ENCODE results near the gene SH3TC2. TPM values are rescaled to one million over a fixed set of nuclear protein-coding genes. Genes with fewer than 3 reads are reported as not detected.

The SH3TC2 gene
- total RNA-seq, 1 experiment from 2014 or later: 32.0 TPM

DNA sequence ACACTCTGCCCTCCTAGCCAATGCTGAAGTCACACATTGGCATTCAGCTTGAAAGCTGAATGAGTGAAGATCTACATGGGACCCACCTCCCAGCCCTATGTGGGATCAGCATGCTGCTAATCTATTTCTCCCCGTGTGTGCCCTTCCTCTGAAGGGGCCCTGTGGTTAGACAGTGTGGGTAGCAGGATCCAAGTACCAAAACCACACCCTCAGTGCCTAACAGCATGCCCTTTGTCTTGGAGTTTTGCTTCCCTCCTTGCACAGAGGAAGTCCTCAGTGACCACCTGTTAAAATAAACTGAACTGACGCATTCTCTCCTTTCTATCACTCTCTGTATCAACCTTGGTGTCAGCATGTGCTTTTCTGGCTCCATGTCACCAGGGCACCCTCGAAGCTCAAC is 25.0 kb downstream of the SH3TC2 start:
- TF ChIP-seq EZH2 (IDR thresholded peaks at IDR 0.05; ENCODE audit: low read length, unreplicated experiment) (no peak), EZH2phosphoT487 (IDR thresholded peaks at IDR 0.05; ENCODE audit: borderline replicate concordance, low read length) (no peak)
- TF ChIP-seq, protein P1, sequence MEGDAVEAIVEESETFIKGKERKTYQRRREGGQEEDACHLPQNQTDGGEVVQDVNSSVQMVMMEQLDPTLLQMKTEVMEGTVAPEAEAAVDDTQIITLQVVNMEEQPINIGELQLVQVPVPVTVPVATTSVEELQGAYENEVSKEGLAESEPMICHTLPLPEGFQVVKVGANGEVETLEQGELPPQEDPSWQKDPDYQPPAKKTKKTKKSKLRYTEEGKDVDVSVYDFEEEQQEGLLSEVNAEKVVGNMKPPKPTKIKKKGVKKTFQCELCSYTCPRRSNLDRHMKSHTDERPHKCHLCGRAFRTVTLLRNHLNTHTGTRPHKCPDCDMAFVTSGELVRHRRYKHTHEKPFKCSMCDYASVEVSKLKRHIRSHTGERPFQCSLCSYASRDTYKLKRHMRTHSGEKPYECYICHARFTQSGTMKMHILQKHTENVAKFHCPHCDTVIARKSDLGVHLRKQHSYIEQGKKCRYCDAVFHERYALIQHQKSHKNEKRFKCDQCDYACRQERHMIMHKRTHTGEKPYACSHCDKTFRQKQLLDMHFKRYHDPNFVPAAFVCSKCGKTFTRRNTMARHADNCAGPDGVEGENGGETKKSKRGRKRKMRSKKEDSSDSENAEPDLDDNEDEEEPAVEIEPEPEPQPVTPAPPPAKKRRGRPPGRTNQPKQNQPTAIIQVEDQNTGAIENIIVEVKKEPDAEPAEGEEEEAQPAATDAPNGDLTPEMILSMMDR (conservative IDR thresholded peaks at IDR 0.05; ENCODE audit: low read depth, low read length): no peak
- Histone ChIP-seq H3K27ac (ENCODE audit: low read length) (peak overlapping the region; percentile 33), H3K79me2 (ENCODE audit: low read length) (no peaks in the 10 kb centered on the region), H3K4me3 (ENCODE audit: low read length) (no peak overlapping the region), H3K4me2 (ENCODE audit: low read length) (0 out of 2 replicates have a peak overlapping the region, but pooled peaks have one; percentile 7), H3K9me2 (replicated peaks; ENCODE audit: low read length) (no peaks in the 10 kb centered on the region), H3F3A (ENCODE audit: low read length, unreplicated experiment) (no peaks in the 10 kb centered on the region), H3K36me3 (ENCODE audit: low read depth, low read length) (peaks cover 27% of the 10 kb centered on the region; the same call in 1 of the 2 replicates), H3K9ac (ENCODE audit: low read length) (no peak overlapping the region; the same call in 1 of the 2 replicates), H3K27me3 (ENCODE audit: low read length) (no peaks in the 10 kb centered on the region), H4K20me1 (ENCODE audit: low read length) (no peaks in the 10 kb centered on the region), H3K9me3 (ENCODE audit: low read length) (no peaks in the 10 kb centered on the region), H3K4me1 (ENCODE audit: insufficient read depth, low read length) (peaks cover 37% of the 10 kb centered on the region), H2AFZ (ENCODE audit: low read length) (no peak overlapping the region)
- no TSS peak for BruUV-seq (replicated peaks)
- DNase-seq (peak; percentile 40), ATAC-seq (no peak; the same call in 1 of the 2 replicates)
- ChIA-PET POLR2A (ENCODE audit: unreplicated experiment) (no interaction called here), CTCF (interaction anchor here (0.7 to 6.3 kb wide), 2 partner anchors 77 to 234 kb away, joined by 4 to 157 read pairs; no protein-coding TSS in a partner anchor)
- intact Hi-C loops (cut with micrococcal nuclease): no loop called here

- H3K9me3 ChIP-seq (ENCODE audit: low read length): no peaks in the 10 kb centered on the region
- DNase-seq (peak; percentile 81), ATAC-seq (peak; percentile 38)
- BruUV-seq (replicated peaks): no TSS peak
- no peaks in the 10 kb centered on the region for H3K27me3 ChIP-seq (ENCODE audit: low read length)
- peak overlapping the region; percentile 33 for H3K27ac ChIP-seq (ENCODE audit: low read length)
- ChIA-PET CTCF (interaction anchor here (0.7 to 6.3 kb wide), 8 partner anchors 16 to 304 kb away, joined by 4 to 157 read pairs (median 13); no protein-coding TSS in a partner anchor), POLR2A (ENCODE audit: unreplicated experiment) (interaction anchor here (0.9 kb wide), 1 partner anchor 211 kb away, joined by 3 read pairs; no protein-coding TSS in a partner anchor)
- H3K4me1 ChIP-seq (ENCODE audit: insufficient read depth, low read length): peaks cover 37% of the 10 kb centered on the region
- intact Hi-C loops (cut with micrococcal nuclease): no loop called here
- H4K20me1 ChIP-seq (ENCODE audit: low read length): no peaks in the 10 kb centered on the region
- H2AFZ ChIP-seq (ENCODE audit: low read length): no peak overlapping the region
- H3K4me3 ChIP-seq (ENCODE audit: low read length): no peak overlapping the region
- peak overlapping the region; percentile 7; the same call in 1 of the 2 replicates for H3K4me2 ChIP-seq (ENCODE audit: low read length)
- no peak overlapping the region; the same call in 1 of the 2 replicates for H3K9ac ChIP-seq (ENCODE audit: low read length)
- no peaks in the 10 kb centered on the region for H3F3A ChIP-seq (ENCODE audit: low read length, unreplicated experiment)
- no peaks in the 10 kb centered on the region for H3K9me2 ChIP-seq (replicated peaks; ENCODE audit: low read length)
- no peak for TF ChIP-seq EZH2 (IDR thresholded peaks at IDR 0.05; ENCODE audit: low read length, unreplicated experiment)
- TF ChIP-seq, protein P1 (conservative IDR thresholded peaks at IDR 0.05; ENCODE audit: low read depth, low read length): no peak
- no peak for TF ChIP-seq EZH2phosphoT487 (IDR thresholded peaks at IDR 0.05; ENCODE audit: borderline replicate concordance, low read length)
- H3K79me2 ChIP-seq (ENCODE audit: low read length): no peaks in the 10 kb centered on the region
- peaks cover 20% of the 10 kb centered on the region; the same call in 1 of the 2 replicates for H3K36me3 ChIP-seq (ENCODE audit: low read depth, low read length)
Measured at GRCh38 chr5:149036970-149037369, 25.9 kb downstream of the SH3TC2 start.

DNA sequence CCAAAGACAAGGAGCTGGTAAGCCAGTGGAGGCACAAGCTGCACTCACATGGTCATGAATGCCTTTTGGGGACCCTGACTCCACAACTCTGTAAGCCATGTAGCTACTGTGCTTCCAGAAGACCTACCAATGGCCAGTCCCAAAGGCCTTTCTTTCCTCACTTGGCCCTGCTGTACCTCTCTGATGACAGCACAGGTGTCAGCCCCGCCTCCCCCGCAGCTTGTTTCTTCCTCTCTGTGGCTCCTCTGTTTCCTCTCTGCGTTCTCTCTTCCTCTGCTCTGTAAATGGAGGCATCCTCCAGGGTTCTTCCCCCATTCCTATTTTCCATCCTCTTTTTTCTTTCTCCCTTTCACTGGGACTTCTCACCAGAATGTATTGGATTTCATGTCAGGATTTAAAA is 26.7 kb downstream of the SH3TC2 start:
- ChIA-PET POLR2A (ENCODE audit: unreplicated experiment) (interaction anchor here (0.7 to 0.9 kb wide), 2 partner anchors 78 to 210 kb away, joined by 3 to 4 read pairs; no protein-coding TSS in a partner anchor), CTCF (interaction anchor here (0.8 to 6.3 kb wide), 12 partner anchors 17 to 304 kb away, joined by 3 to 157 read pairs (median 10); partner anchors contain the start of gene SH3TC2)
- BruUV-seq (replicated peaks): no TSS peak
- no peaks in the 10 kb centered on the region for H3K9me2 ChIP-seq (replicated peaks; ENCODE audit: low read length)
- peaks cover 37% of the 10 kb centered on the region for H3K4me1 ChIP-seq (ENCODE audit: insufficient read depth, low read length)
- no peak for TF ChIP-seq EZH2 (IDR thresholded peaks at IDR 0.05; ENCODE audit: low read length, unreplicated experiment)
- no peak for TF ChIP-seq EZH2phosphoT487 (IDR thresholded peaks at IDR 0.05; ENCODE audit: borderline replicate concordance, low read length)
- TF ChIP-seq, protein P1 (conservative IDR thresholded peaks at IDR 0.05; ENCODE audit: low read depth, low read length): no peak
- H3K79me2 ChIP-seq (ENCODE audit: low read length): no peaks in the 10 kb centered on the region
- H4K20me1 ChIP-seq (ENCODE audit: low read length): no peaks in the 10 kb centered on the region
- H3K9ac ChIP-seq (ENCODE audit: low read length): no peak overlapping the region
- ATAC-seq (no peak), DNase-seq (no peak)
- no peaks in the 10 kb centered on the region for H3K9me3 ChIP-seq (ENCODE audit: low read length)
- H3K4me2 ChIP-seq (ENCODE audit: low read length): no peak overlapping the region
- intact Hi-C loops (cut with micrococcal nuclease): no loop called here
- peak overlapping the region; percentile 25; the same call in 1 of the 2 replicates for H3K27ac ChIP-seq (ENCODE audit: low read length)
- H3K36me3 ChIP-seq (ENCODE audit: low read depth, low read length): peaks cover 19% of the 10 kb centered on the region; the same call in 1 of the 2 replicates
- no peak overlapping the region for H2AFZ ChIP-seq (ENCODE audit: low read length)
- H3K27me3 ChIP-seq (ENCODE audit: low read length): no peaks in the 10 kb centered on the region
- H3F3A ChIP-seq (ENCODE audit: low read length, unreplicated experiment): no peaks in the 10 kb centered on the region
- no peak overlapping the region for H3K4me3 ChIP-seq (ENCODE audit: low read length)
